ENCODE results near the gene DSE. TPM values are rescaled to one million over a fixed set of nuclear protein-coding genes. Genes with fewer than 3 reads are reported as not detected.
A peak's percentile ranks its signal among the peaks of the same experiment; 100 is the strongest.

The DSE gene
- total RNA-seq, 4 donors from 2014 or later = 27.8 to 42.1 (median 31.5) TPM

- Histone ChIP-seq H3K27ac (replicated peaks in 1 of 4) (no peak overlapping the region), H3K27me3 (no peaks in the 10 kb centered on the region), H3K4me1 (no peaks in the 10 kb centered on the region), H3K9me3 (no peaks in the 10 kb centered on the region), H3K4me3 (no peak overlapping the region), H3K36me3 (peaks cover 0 to 26% (median 7%) of the 10 kb centered on the region in 4 donors)
- TF ChIP-seq POLR2A (IDR thresholded peaks at IDR 0.05; ENCODE audit: low read depth) (no peak), EP300 (IDR thresholded peaks at IDR 0.05) (no peak), POLR2AphosphoS5 (IDR thresholded peaks at IDR 0.05) (no peak)
- TF ChIP-seq, protein P1, sequence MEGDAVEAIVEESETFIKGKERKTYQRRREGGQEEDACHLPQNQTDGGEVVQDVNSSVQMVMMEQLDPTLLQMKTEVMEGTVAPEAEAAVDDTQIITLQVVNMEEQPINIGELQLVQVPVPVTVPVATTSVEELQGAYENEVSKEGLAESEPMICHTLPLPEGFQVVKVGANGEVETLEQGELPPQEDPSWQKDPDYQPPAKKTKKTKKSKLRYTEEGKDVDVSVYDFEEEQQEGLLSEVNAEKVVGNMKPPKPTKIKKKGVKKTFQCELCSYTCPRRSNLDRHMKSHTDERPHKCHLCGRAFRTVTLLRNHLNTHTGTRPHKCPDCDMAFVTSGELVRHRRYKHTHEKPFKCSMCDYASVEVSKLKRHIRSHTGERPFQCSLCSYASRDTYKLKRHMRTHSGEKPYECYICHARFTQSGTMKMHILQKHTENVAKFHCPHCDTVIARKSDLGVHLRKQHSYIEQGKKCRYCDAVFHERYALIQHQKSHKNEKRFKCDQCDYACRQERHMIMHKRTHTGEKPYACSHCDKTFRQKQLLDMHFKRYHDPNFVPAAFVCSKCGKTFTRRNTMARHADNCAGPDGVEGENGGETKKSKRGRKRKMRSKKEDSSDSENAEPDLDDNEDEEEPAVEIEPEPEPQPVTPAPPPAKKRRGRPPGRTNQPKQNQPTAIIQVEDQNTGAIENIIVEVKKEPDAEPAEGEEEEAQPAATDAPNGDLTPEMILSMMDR (IDR thresholded peaks at IDR 0.05) = no peak
- 59% methylated on average over 6 of the region's 6 CpGs for WGBS
- no peak for DNase-seq (ENCODE audit: extremely low spot score)
- intact Hi-C loops (cut with DNase I) = no loop called here
These were observed 68.1 kb downstream of the DSE start for GRCh38 chr6:116438590-116439448.

- intact Hi-C loops (cut with DNase I) = no loop called here
- TF ChIP-seq, protein P1 (IDR thresholded peaks at IDR 0.05) = no peak
- TF ChIP-seq POLR2A (IDR thresholded peaks at IDR 0.05; ENCODE audit: low read depth) = no peak
- no peak for TF ChIP-seq POLR2AphosphoS5 (IDR thresholded peaks at IDR 0.05)
- TF ChIP-seq EP300 (IDR thresholded peaks at IDR 0.05) = no peak
- Histone ChIP-seq H3K4me3 (no peak overlapping the region), H3K4me1 (no peaks in the 10 kb centered on the region), H3K9me3 (no peaks in the 10 kb centered on the region), H3K27me3 (no peaks in the 10 kb centered on the region), H3K27ac (replicated peaks in 1 of 4) (no peak overlapping the region), H3K36me3 (peaks cover 0 to 21% (median 7%) of the 10 kb centered on the region in 4 donors)
- 75% methylated on average over 1 of the region's 1 CpG for WGBS
- DNase-seq (ENCODE audit: extremely low spot score) = no peak
These were observed 68.8 kb downstream of the DSE start for GRCh38 chr6:116439522-116440051.

GRCh38 chr6:116443105-116443504 is 72.4 kb downstream of the DSE start:
- H3K27ac ChIP-seq (replicated peaks in 1 of 4) = no peak overlapping the region
- peaks cover 0 to 12% (median 8%) of the 10 kb centered on the region in 4 donors for H3K4me1 ChIP-seq
- H3K27me3 ChIP-seq = no peaks in the 10 kb centered on the region
- no peaks in the 10 kb centered on the region for H3K9me3 ChIP-seq
- TF ChIP-seq, protein P1 (IDR thresholded peaks at IDR 0.05) = no peak
- TF ChIP-seq POLR2AphosphoS5 (IDR thresholded peaks at IDR 0.05) = no peak
- TF ChIP-seq EP300 (IDR thresholded peaks at IDR 0.05) = no peak
- no peak for TF ChIP-seq POLR2A (IDR thresholded peaks at IDR 0.05; ENCODE audit: low read depth)
- H3K4me3 ChIP-seq = no peak overlapping the region
- H3K36me3 ChIP-seq = no peaks in the 10 kb centered on the region
- intact Hi-C loops (cut with DNase I) = no loop called here
- 100% methylated on average over 2 of the region's 2 CpGs for WGBS
- no peak for DNase-seq (ENCODE audit: extremely low spot score)

DNA sequence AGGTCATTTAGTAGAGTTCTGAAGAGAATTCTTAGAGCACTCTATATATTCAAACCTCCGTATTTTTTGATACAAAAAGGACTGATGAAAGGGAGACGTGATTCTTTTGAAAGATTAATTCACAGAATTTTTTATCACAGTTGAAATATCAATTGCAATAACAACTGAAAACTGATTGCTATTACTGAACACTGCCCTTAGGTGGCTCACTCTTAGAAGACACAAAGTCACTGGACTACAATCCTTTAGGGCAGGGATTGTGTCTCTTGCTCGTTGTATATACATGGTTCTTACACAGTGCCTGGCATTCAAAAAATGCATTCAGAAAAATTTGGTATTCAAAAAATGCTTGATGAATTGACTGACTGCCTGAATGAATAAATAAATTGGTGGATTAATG is 73.3 kb downstream of the DSE start:
- no peak for DNase-seq (ENCODE audit: extremely low spot score)
- H3K27ac ChIP-seq (replicated peaks in 1 of 4) = no peak overlapping the region
- H3K4me1 ChIP-seq = peaks cover 0 to 12% (median 8%) of the 10 kb centered on the region in 4 donors
- H3K4me3 ChIP-seq = no peak overlapping the region
- intact Hi-C loops (cut with DNase I) = no loop called here
- no peaks in the 10 kb centered on the region for H3K9me3 ChIP-seq
- H3K27me3 ChIP-seq = no peaks in the 10 kb centered on the region
- TF ChIP-seq, protein P1 (IDR thresholded peaks at IDR 0.05) = peak; percentile 27 to 48 (median 33)
- TF ChIP-seq EP300 (IDR thresholded peaks at IDR 0.05) = no peak
- H3K36me3 ChIP-seq = no peaks in the 10 kb centered on the region
- WGBS = 37% methylated on average over 3 of the region's 3 CpGs
